ENCODE data around the gene CCND1.
A peak's percentile ranks its signal among the peaks of the same experiment; 100 is the strongest.

Gene CCND1

GRCh38 chr11:69639831-69640230 lies 1.1 kb upstream of the CCND1 start:
- in situ Hi-C loops (cut with MboI; ENCODE audit: low sequenced_read_pairs, unreplicated experiment): loop anchor here (10.0 to 25.0 kb wide), 2 partner anchors 353 to 535 kb away; partner anchors contain the start of gene MYEOV
- no peak for TF ChIP-seq CTCF (IDR thresholded peaks at IDR 0.05; ENCODE audit: borderline replicate concordance, control extremely low read depth, extremely low read depth, insufficient read depth, missing control alignments)

DNA sequence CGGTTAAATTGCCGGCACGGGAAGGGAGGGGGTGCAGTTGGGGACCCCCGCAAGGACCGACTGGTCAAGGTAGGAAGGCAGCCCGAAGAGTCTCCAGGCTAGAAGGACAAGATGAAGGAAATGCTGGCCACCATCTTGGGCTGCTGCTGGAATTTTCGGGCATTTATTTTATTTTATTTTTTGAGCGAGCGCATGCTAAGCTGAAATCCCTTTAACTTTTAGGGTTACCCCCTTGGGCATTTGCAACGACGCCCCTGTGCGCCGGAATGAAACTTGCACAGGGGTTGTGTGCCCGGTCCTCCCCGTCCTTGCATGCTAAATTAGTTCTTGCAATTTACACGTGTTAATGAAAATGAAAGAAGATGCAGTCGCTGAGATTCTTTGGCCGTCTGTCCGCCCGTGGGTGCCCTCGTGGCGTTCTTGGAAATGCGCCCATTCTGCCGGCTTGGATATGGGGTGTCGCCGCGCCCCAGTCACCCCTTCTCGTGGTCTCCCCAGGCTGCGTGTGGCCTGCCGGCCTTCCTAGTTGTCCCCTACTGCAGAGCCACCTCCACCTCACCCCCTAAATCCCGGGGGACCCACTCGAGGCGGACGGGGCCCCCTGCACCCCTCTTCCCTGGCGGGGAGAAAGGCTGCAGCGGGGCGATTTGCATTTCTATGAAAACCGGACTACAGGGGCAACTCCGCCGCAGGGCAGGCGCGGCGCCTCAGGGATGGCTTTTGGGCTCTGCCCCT lies 529 bp upstream of the CCND1 start:
- no peak for TF ChIP-seq CTCF (IDR thresholded peaks at IDR 0.05; ENCODE audit: borderline replicate concordance, control extremely low read depth, extremely low read depth, insufficient read depth, missing control alignments)
- in situ Hi-C loops (cut with MboI; ENCODE audit: low sequenced_read_pairs, unreplicated experiment): loop anchor here (10.0 to 25.0 kb wide), 2 partner anchors 353 to 536 kb away; partner anchors contain the start of gene MYEOV
- no peak for DNase-seq (ENCODE audit: low spot score)

More at GRCh38 chr11:69639831-69640230, 1.1 kb upstream of the CCND1 start:
- DNase-seq (ENCODE audit: low spot score): no peak

DNA sequence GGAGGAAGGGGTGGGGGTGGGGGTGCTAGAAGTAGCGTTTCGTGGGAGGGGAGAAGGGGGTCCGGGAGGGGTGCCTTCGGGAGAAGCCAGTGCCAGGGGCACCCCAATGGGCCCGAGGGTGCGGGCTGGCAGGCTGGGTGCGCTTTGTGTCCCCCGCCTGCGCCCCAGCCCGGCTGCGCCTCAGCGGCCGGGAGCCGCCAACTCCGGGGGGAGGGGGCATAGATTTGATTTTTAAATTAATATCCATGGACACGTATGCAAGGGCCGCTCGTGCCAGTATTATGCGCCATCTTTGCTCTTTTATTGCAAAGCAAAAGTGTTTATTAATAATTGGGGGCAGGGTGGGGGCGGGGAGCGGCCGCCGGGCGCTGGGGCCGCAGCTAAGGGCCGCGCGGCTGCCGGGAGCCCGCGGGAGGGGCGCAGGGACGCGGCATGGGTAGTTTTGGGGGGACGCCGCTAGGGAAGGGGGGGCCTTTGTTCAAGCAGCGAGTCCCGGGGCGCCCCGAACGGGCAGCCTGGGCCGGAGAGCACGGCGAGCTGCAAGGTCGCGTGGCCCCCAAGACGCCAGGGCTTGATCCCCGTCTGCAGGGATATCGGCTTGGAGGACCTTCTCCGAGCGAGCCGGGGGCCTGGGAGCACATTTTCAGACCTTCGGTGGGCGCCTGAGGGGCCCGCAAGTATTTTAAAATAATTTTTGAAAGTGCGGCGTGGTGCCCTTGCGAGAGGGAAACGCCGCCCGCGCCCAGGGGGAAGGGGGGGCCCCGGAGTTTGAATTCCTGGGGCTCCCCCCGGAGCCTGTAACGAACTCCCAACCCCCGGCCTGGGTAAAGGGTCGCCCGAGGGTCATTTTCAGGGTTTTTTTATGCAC lies 959 bp downstream of the CCND1 start:
- no peak for DNase-seq (ENCODE audit: low spot score)

DNA sequence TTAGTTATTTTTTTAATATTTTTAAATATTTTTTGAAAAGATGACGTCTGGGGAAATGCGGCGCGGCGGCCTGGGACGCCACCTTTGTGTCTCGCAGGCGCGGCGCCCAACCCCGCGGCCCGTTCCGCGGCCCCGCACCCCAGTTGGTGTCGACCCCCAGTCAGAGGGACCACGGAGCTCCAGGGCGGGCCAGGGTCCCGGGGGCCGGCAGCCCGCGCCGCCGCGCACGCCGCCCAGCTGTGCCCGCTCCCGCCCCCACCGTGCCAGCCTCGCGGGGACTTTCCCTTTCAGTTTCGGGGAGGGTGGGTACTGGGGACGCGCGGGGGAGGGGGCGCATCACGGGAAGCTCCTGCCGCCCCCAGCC lies 1.6 kb downstream of the CCND1 start:
- DNase-seq (ENCODE audit: low spot score): no peak
- in situ Hi-C loops (cut with MboI; ENCODE audit: low sequenced_read_pairs, unreplicated experiment): loop anchor here (10.0 to 25.0 kb wide), 2 partner anchors 355 to 538 kb away; partner anchors contain the start of gene MYEOV
- no peak for TF ChIP-seq CTCF (IDR thresholded peaks at IDR 0.05; ENCODE audit: borderline replicate concordance, control extremely low read depth, extremely low read depth, insufficient read depth, missing control alignments)

More for the DNA sequence above, 959 bp downstream of the CCND1 start:
- no peak for TF ChIP-seq CTCF (IDR thresholded peaks at IDR 0.05; ENCODE audit: borderline replicate concordance, control extremely low read depth, extremely low read depth, insufficient read depth, missing control alignments)
- in situ Hi-C loops (cut with MboI; ENCODE audit: low sequenced_read_pairs, unreplicated experiment): loop anchor here (10.0 to 25.0 kb wide), 2 partner anchors 355 to 537 kb away; partner anchors contain the start of gene MYEOV

- TF ChIP-seq CTCF (IDR thresholded peaks at IDR 0.05; ENCODE audit: borderline replicate concordance, control extremely low read depth, extremely low read depth, insufficient read depth, missing control alignments): peak; percentile 97
- peak; percentile 90 for DNase-seq (ENCODE audit: low spot score)
- in situ Hi-C loops (cut with MboI; ENCODE audit: low sequenced_read_pairs, unreplicated experiment): loop anchor here (10.0 to 25.0 kb wide), 2 partner anchors 356 to 538 kb away; partner anchors contain the start of gene MYEOV
Observed at GRCh38 chr11:69642913-69643632, 2.1 kb downstream of the CCND1 start.

DNA sequence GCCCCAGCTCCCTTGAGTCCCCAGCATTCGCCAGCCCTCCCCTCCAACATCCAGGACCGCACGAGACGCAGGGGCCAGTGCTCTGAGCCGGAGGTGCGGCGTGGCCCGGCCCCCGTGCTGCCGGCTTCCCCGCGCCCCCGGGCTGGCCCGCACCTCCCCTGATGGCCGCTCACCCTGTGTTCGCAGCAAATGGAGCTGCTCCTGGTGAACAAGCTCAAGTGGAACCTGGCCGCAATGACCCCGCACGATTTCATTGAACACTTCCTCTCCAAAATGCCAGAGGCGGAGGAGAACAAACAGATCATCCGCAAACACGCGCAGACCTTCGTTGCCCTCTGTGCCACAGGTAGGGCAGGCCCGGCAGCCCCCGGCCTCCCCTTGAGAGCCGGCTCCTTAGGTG lies 2.7 kb downstream of the CCND1 start:
- no peak for DNase-seq (ENCODE audit: low spot score)
- TF ChIP-seq CTCF (IDR thresholded peaks at IDR 0.05; ENCODE audit: borderline replicate concordance, control extremely low read depth, extremely low read depth, insufficient read depth, missing control alignments): no peak
- in situ Hi-C loops (cut with MboI; ENCODE audit: low sequenced_read_pairs, unreplicated experiment): loop anchor here (10.0 to 25.0 kb wide), 2 partner anchors 356 to 539 kb away; partner anchors contain the start of gene MYEOV
